Activated T-cell treated with anti-CD3 and anti-CD28 coated beads, Interleukin-2, amount 50 U/mL, for 24 hours (primary cell): ENCODE results near the gene ARFGAP2.
"Not testable (repeated sequence)": the region's sequence is repeated elsewhere in the genome, so short reads cannot be mapped to it uniquely, and the experiment has no call there.

ENCODE experiments used
- DNase-seq: peaks from one replicate; pipeline ENCODE4 v3.0.0-alpha.2; 2020
- H3K27ac Mint-ChIP-seq: 2 replicates; pipeline ENCODE4 v1.8.0; 2020; ENCODE audit warnings: mild to moderate bottlenecking, mixed read lengths
- H3K27me3 Mint-ChIP-seq: 2 replicates; pipeline ENCODE4 v1.8.0; 2020; ENCODE audit warnings: mixed read lengths
- H3K36me3 Mint-ChIP-seq: 2 replicates; pipeline ENCODE4 v1.8.0; 2020; ENCODE audit warnings: low read depth, mixed read lengths
- H3K4me1 Mint-ChIP-seq: 2 replicates; pipeline ENCODE4 v1.8.0; 2020; ENCODE audit warnings: low read depth, mixed read lengths
- H3K4me3 Mint-ChIP-seq: 2 replicates; pipeline ENCODE4 v1.8.0; 2020; ENCODE audit warnings: mild to moderate bottlenecking, moderate library complexity, mixed read lengths
- H3K9me3 Mint-ChIP-seq: 2 replicates; pipeline ENCODE4 v1.8.0; 2020; ENCODE audit warnings: mixed read lengths

ARFGAP2 gene

DNA sequence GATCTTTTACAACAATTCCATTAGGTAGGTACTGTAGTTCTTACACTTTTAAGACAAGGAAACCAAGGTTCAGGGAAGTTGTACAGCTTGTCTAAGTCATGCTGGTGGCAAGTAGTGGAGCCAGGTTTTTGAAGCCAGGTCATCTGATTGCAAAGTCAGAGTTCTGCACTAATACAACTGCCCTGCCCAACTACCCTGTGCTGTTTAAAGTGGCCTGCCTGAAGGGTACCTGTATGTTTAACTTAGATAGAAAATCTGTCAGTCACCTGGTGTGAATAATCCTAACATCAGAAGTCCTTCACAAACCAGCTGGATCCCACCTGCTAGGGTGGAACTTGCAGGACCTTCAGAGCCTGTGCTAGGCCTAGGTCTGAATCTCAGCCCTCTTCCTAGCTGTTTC is 44.2 kb downstream of the ARFGAP2 start:
- Mint-ChIP-seq H3K36me3 (peaks cover 4% of the 10 kb centered on the region), H3K27me3 (no peaks in the 10 kb centered on the region), H3K27ac (no peak overlapping the region), H3K4me3 (no peak overlapping the region), H3K4me1 (no peaks in the 10 kb centered on the region), H3K9me3 (no peaks in the 10 kb centered on the region)
- no peak for DNase-seq

GRCh38 chr11:47131136-47131535 is 45.5 kb downstream of the ARFGAP2 start:
- Mint-ChIP-seq H3K36me3 (no peaks in the 10 kb centered on the region), H3K27ac (no peak overlapping the region), H3K27me3 (no peaks in the 10 kb centered on the region), H3K4me3 (no peak overlapping the region), H3K9me3 (no peaks in the 10 kb centered on the region), H3K4me1 (no peaks in the 10 kb centered on the region)
- no peak for DNase-seq

- no peaks in the 10 kb centered on the region for H3K4me1 Mint-ChIP-seq
Observed at GRCh38 chr11:47130543-47130942, 46.1 kb downstream of the ARFGAP2 start.

GRCh38 chr11:47127213-47127612 is 49.5 kb downstream of the ARFGAP2 start:
- no peak overlapping the region for H3K27ac Mint-ChIP-seq
- DNase-seq = no peak
- H3K9me3 Mint-ChIP-seq = no peaks in the 10 kb centered on the region
- no peaks in the 10 kb centered on the region for H3K27me3 Mint-ChIP-seq
- no peaks in the 10 kb centered on the region for H3K36me3 Mint-ChIP-seq
- H3K4me1 Mint-ChIP-seq = no peaks in the 10 kb centered on the region
- no peak overlapping the region for H3K4me3 Mint-ChIP-seq

More at GRCh38 chr11:47130543-47130942, 46.1 kb downstream of the ARFGAP2 start:
- H3K27me3 Mint-ChIP-seq = no peaks in the 10 kb centered on the region
- no peaks in the 10 kb centered on the region for H3K9me3 Mint-ChIP-seq
- no peak for DNase-seq
- no peak overlapping the region for H3K4me3 Mint-ChIP-seq
- H3K36me3 Mint-ChIP-seq = no peaks in the 10 kb centered on the region
- H3K27ac Mint-ChIP-seq = no peak overlapping the region

GRCh38 chr11:47125083-47125482 is 51.6 kb downstream of the ARFGAP2 start:
- H3K9me3 Mint-ChIP-seq = no peaks in the 10 kb centered on the region
- no peak overlapping the region for H3K27ac Mint-ChIP-seq
- no peak overlapping the region for H3K4me3 Mint-ChIP-seq
- no peak for DNase-seq
- H3K36me3 Mint-ChIP-seq = no peaks in the 10 kb centered on the region
- no peaks in the 10 kb centered on the region for H3K4me1 Mint-ChIP-seq
- no peaks in the 10 kb centered on the region for H3K27me3 Mint-ChIP-seq

GRCh38 chr11:47124675-47125074 is 52.0 kb downstream of the ARFGAP2 start:
- H3K36me3 Mint-ChIP-seq = no peaks in the 10 kb centered on the region
- H3K27me3 Mint-ChIP-seq = no peaks in the 10 kb centered on the region
- no peak overlapping the region for H3K4me3 Mint-ChIP-seq
- DNase-seq = no peak
- no peak overlapping the region for H3K27ac Mint-ChIP-seq
- no peaks in the 10 kb centered on the region for H3K4me1 Mint-ChIP-seq
- H3K9me3 Mint-ChIP-seq = no peaks in the 10 kb centered on the region

DNA sequence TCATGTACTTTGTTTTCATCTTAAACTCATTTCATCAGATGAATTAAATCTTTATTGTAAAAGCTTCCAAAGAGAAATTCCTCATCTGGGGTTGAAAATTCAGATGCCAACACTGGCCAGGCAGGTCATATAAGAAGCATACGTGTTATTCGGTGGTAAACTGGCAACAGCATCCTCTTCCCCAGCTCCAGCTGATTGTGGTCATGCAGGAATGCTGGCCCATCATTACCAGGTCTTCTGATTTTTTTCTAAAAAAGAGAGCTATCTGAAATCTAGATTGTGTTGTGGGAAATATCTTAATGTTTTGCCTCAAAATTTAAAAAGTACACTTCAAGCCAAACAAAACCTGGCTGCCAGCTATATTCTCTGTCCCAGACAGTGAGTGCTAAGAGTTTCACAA is 53.6 kb downstream of the ARFGAP2 start:
- DNase-seq = no peak
- Mint-ChIP-seq H3K27ac (no peak overlapping the region), H3K4me1 (peaks cover 6% of the 10 kb centered on the region), H3K27me3 (no peaks in the 10 kb centered on the region), H3K4me3 (no peak overlapping the region), H3K36me3 (no peaks in the 10 kb centered on the region), H3K9me3 (no peaks in the 10 kb centered on the region)

DNA sequence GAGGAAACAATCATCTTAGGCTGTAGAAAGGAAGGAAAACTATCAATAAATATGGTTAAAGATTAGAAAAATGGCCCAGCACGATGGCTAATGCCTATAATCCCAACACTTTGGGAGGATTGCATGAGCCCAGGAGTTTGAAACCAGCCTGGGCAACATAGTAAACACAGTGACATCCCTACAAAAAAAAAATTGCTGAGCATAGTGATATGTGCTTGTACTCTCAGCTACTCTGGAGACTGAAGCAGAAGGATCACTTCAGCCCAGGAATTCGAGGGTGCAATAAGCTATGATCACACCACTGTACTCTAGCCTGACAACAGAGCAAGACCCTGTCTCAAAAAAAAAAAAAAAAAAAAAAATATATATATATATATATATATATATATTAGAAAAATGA is 54.9 kb downstream of the ARFGAP2 start:
- H3K36me3 Mint-ChIP-seq = no peaks in the 10 kb centered on the region
- no peaks in the 10 kb centered on the region for H3K9me3 Mint-ChIP-seq
- H3K27ac Mint-ChIP-seq = no peak overlapping the region
- no peak overlapping the region for H3K4me3 Mint-ChIP-seq
- no peak for DNase-seq
- H3K4me1 Mint-ChIP-seq = peaks cover 6% of the 10 kb centered on the region
- no peaks in the 10 kb centered on the region for H3K27me3 Mint-ChIP-seq

GRCh38 chr11:47121056-47121455 is 55.6 kb downstream of the ARFGAP2 start:
- Mint-ChIP-seq H3K27me3 (no peaks in the 10 kb centered on the region), H3K27ac (no peak overlapping the region), H3K4me1 (peaks cover 6% of the 10 kb centered on the region), H3K4me3 (no peak overlapping the region), H3K36me3 (no peaks in the 10 kb centered on the region), H3K9me3 (no peaks in the 10 kb centered on the region)
- no peak for DNase-seq

DNA sequence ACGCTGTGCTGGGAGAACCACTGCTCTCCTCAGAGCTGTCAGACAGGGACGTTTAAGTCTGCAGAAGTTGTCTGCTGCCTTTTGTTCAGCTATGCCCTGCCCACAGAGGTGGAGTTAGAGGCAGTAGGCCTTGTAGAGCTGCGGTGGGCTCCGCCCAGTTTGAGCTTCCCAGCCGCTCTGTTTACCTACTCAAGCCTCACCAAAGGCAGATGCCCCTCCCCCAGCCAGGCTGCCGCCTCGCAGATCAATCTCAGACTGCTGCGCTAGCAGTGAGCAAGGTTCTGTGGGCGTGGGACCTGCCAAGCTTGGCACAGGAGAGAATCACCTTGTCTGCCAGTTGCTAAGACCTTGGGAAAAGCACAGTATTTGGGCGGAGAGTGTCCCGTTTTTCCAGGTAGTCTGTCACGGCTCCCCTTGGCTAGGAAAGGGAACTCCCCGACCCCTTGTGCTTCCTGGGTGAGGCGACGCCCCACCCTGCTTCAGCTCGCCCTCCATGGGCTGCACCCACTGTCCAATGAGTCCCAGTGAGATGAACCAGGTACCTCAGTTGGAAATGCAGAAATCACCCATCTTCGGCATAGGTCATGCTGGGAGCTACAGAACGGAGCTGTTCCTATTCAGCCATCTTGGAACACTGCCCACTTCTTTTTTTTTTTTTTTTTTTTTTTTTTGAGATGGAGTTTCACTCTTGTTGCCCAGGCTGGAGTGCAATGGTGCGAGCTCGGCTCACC is 57.6 kb downstream of the ARFGAP2 start:
- H3K9me3 Mint-ChIP-seq, H3K4me3 Mint-ChIP-seq, H3K36me3 Mint-ChIP-seq, H3K27me3 Mint-ChIP-seq, H3K4me1 Mint-ChIP-seq, H3K27ac Mint-ChIP-seq: not testable (repeated sequence)
- peak; percentile 57 for DNase-seq
